ENCODE measurements around the gene EIF5A. TPM values are rescaled to one million over a fixed set of nuclear protein-coding genes. Genes with fewer than 3 reads are reported as not detected.

Gene EIF5A
- total and polyA plus RNA-seq, 2 of the 8 experiments (the other 6 are each of a cell fraction or from before 2014, with no cell fraction given), result 717 to 1,172 TPM

DNA sequence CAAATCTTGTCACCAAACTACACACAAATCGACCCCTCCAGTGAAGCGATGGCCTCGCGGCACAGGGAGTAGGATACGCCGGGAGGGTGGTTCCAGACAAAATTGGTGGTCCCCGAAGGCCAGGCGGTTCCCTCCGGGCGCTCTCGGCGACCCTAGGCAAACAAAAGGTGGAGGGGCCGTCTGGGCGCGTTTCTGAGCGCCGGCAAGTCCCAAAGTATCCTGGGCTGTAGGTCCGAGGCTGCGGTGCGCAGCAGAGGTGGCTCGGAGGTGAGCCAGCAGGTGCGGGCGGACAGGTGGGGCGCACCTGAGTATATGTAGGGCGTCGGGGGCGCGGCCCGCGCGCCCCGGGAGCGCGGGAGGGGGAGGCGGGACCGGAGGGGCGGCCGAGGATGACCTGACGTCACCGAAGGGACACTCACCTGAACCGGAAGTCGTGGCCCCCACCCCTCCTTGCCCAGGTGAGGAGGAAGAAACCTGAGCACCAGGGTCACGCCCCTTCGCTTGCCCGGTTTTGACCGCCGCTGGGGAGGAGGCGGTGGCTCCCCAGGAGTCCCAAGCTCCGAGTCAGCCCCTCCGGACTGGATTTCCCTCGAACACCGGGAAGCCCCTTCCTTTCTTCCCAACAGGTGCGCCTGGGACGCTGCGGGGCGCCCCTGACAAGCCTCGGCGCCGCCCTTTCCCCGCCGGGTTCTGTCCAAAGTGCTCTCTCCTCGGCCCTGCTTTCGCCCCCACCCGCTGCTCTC, 45.1 kb upstream of the EIF5A start, which contains the start of gene CLDN7 (continued):
- TF ChIP-seq, protein P1, sequence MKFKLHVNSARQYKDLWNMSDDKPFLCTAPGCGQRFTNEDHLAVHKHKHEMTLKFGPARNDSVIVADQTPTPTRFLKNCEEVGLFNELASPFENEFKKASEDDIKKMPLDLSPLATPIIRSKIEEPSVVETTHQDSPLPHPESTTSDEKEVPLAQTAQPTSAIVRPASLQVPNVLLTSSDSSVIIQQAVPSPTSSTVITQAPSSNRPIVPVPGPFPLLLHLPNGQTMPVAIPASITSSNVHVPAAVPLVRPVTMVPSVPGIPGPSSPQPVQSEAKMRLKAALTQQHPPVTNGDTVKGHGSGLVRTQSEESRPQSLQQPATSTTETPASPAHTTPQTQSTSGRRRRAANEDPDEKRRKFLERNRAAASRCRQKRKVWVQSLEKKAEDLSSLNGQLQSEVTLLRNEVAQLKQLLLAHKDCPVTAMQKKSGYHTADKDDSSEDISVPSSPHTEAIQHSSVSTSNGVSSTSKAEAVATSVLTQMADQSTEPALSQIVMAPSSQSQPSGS (IDR thresholded peaks at IDR 0.05; ENCODE audit: low read length), result 0 out of 2 replicates have a peak, but pooled peaks have one; percentile 69

Measured in H1 (cell line).